Panc1 (cell line): Measurements from ENCODE around the gene ZSCAN22. TPM values are rescaled to one million over a fixed set of nuclear protein-coding genes. Genes with fewer than 3 reads are reported as not detected.

ENCODE experiments used
- ATAC-seq: fragments of 200-7000 bp; cut with Tn5 transposase; 2 replicates; pipeline ENCODE4 v1.9.1; 2020; ENCODE audit warnings: mild to moderate bottlenecking, moderate library complexity
- BruUV-seq: library from RNA; stranded (reverse); fragments of 400-500 nt; replicated peaks from 2 replicates; lab custom pipeline; 2021; lab: Mats Ljungman, UMichigan
- CTCF ChIA-PET: fragments of 300-600 bp; sonication (Branson Sonifier 250); formaldehyde crosslinking; loops from one replicate; lab custom pipeline; 2022; ENCODE audit warnings: antibody characterized with exemption; lab: Charles Lee
- POLR2A ChIA-PET: fragments of 300-600 bp; sonication (Branson Sonifier 250); formaldehyde crosslinking; loops from one replicate; lab custom pipeline; 2022; ENCODE audit warnings: antibody characterized with exemption; lab: Charles Lee
- DNase-seq: peaks from one replicate; pipeline ENCODE4 v3.0.0-alpha.2; 2010; ENCODE audit warnings: low read depth, low spot score
- H3K27ac ChIP-seq: 2 replicates; pipeline ENCODE4 v1.5.1; 2011; ENCODE audit warnings: mild to moderate bottlenecking, low read length, inconsistent platforms
- H3K27me3 ChIP-seq: fragments of 200-500 bp; sonication (Bioruptor generic); 2 replicates; pipeline ENCODE4 v1.6.0; 2014; ENCODE audit warnings: low read length, inconsistent platforms; ENCODE audit not compliant: control insufficient read depth, insufficient read depth
- H3K36me3 ChIP-seq: fragments of 200-500 bp; sonication (Bioruptor generic); 2 replicates; pipeline ENCODE4 v1.5.1; 2014; ENCODE audit warnings: inconsistent platforms, mild to moderate bottlenecking, low read length, moderate library complexity; ENCODE audit not compliant: control insufficient read depth, insufficient read depth
- H3K4me1 ChIP-seq: 2 replicates; pipeline ENCODE4 v1.5.1; 2011; ENCODE audit warnings: inconsistent platforms, mild to moderate bottlenecking, low read length, moderate library complexity; ENCODE audit not compliant: control insufficient read depth, insufficient read depth
- H3K4me3 ChIP-seq, 2 experiments: 2 replicates each; pipeline ENCODE4 v1.5.1; 2011 to 2012; ENCODE audit warnings: low read depth in 2 of 2, low read length in 2 of 2, mild to moderate bottlenecking in 2 of 2, inconsistent platforms in 1 of 2, moderate library complexity in 1 of 2
- H3K9me3 ChIP-seq: fragments of 200-500 bp; sonication (Bioruptor generic); 2 replicates; pipeline ENCODE4 v1.5.1; 2014; ENCODE audit warnings: low read depth, mild to moderate bottlenecking, inconsistent platforms, low read length, moderate library complexity; ENCODE audit not compliant: control insufficient read depth, insufficient read depth
- POLR2AphosphoS5 ChIP-seq: IDR thresholded peaks from 2 replicates; pipeline ENCODE4 v1.6.1; 2012; ENCODE audit warnings: mild to moderate bottlenecking, low read depth, low read length, moderate library complexity
- REST ChIP-seq, 2 experiments: IDR thresholded peaks; 2 replicates each; pipeline ENCODE4 v1.6.1; 2011 to 2012; ENCODE audit warnings: low read depth in 2 of 2, control low read depth in 1 of 2, low read length in 1 of 2, mild to moderate bottlenecking in 1 of 2, moderate library complexity in 1 of 2; ENCODE audit not compliant: insufficient read depth in 1 of 2
- SIN3A ChIP-seq: IDR thresholded peaks from 2 replicates; pipeline ENCODE4 v1.6.1; 2012; ENCODE audit warnings: low read depth, mild to moderate bottlenecking, low read length, moderate library complexity, borderline replicate concordance; ENCODE audit not compliant: insufficient read depth
- TCF7L2 ChIP-seq: IDR thresholded peaks from 2 replicates; pipeline ENCODE4 v1.6.1; 2011; ENCODE audit warnings: mild to moderate bottlenecking, low read depth, low read length, inconsistent platforms
- in situ Hi-C: cut with HindIII; loops from 2 replicates; pipeline ENCODE4 v1.10.0; 2016; ENCODE audit warnings: low sequenced_read_pairs, low pct_unique_long_range_greater_than_20kb
- intact Hi-C: fragments of 100-400 bp; cut with micrococcal nuclease; formaldehyde crosslinking; loops from one replicate; pipeline ENCODE4 v1.10.0; 2022; ENCODE audit not compliant: unreplicated experiment
- total RNA-seq: library from RNA; stranded (reverse); gene quantifications from one replicate; pipeline ENCODE4 v1.2.1, GENCODE V29; 2021; ENCODE audit not compliant: unreplicated experiment
- TF ChIP-seq, protein P1 (sequence below): fragments of 450-650 bp; IDR thresholded peaks from 2 replicates; pipeline ENCODE4 v1.5.1; 2017; ENCODE audit warnings: mild to moderate bottlenecking

Gene ZSCAN22
- total RNA-seq, 1 experiment from 2014 or later, result 6.6 TPM

- Histone ChIP-seq H3K4me1 (no peaks in the 10 kb centered on the region), H3K9me3 (no peaks in the 10 kb centered on the region), H3K27me3 (no peaks in the 10 kb centered on the region), H3K27ac (no peak overlapping the region), H3K4me3 (no peak overlapping the region), H3K36me3 (peaks cover 8% of the 10 kb centered on the region)
- peak; percentile 47; the same call in 1 of the 2 replicates for ATAC-seq
- CTCF ChIA-PET, result no interaction called here
- DNase-seq, result no peak
- POLR2A ChIA-PET, result no interaction called here
- peak; percentile 40; the same call in 1 of the 2 replicates for TF ChIP-seq SIN3A
- TF ChIP-seq REST (IDR thresholded peaks at IDR 0.05; ENCODE audit: insufficient read depth in 1 of 2, low read depth in 2 of 2, low read length in 1 of 2), result peak; percentile 95 to 99
- TF ChIP-seq, protein P1, sequence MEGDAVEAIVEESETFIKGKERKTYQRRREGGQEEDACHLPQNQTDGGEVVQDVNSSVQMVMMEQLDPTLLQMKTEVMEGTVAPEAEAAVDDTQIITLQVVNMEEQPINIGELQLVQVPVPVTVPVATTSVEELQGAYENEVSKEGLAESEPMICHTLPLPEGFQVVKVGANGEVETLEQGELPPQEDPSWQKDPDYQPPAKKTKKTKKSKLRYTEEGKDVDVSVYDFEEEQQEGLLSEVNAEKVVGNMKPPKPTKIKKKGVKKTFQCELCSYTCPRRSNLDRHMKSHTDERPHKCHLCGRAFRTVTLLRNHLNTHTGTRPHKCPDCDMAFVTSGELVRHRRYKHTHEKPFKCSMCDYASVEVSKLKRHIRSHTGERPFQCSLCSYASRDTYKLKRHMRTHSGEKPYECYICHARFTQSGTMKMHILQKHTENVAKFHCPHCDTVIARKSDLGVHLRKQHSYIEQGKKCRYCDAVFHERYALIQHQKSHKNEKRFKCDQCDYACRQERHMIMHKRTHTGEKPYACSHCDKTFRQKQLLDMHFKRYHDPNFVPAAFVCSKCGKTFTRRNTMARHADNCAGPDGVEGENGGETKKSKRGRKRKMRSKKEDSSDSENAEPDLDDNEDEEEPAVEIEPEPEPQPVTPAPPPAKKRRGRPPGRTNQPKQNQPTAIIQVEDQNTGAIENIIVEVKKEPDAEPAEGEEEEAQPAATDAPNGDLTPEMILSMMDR, result no peak
- no peak for TF ChIP-seq POLR2AphosphoS5
- no peak for TF ChIP-seq TCF7L2
- in situ Hi-C loops (no loop called here), intact Hi-C loops (no loop called here)
- BruUV-seq, result no TSS peak
Measured at GRCh38 chr19:58317476-58318072, 9.2 kb upstream of the ZSCAN22 start.

- BruUV-seq, result no TSS peak
- POLR2A ChIA-PET, result interaction anchor here (0.6 kb wide), 3 partner anchors 8 to 74 kb away, joined by 3 read pairs; no protein-coding TSS in a partner anchor
Measured at GRCh38 chr19:58318297-58318696, 8.5 kb upstream of the ZSCAN22 start.

More at GRCh38 chr19:58318297-58318696, 8.5 kb upstream of the ZSCAN22 start:
- intact Hi-C loops (no loop called here), in situ Hi-C loops (no loop called here)
- H3K27me3 ChIP-seq, result no peaks in the 10 kb centered on the region
- no peak overlapping the region for H3K27ac ChIP-seq
- DNase-seq (no peak), ATAC-seq (no peak)
- TF ChIP-seq POLR2AphosphoS5, result no peak
- TF ChIP-seq TCF7L2, result no peak
- no peak; a peak in 1 of 4 replicates for TF ChIP-seq REST (IDR thresholded peaks at IDR 0.05; ENCODE audit: insufficient read depth in 1 of 2, low read depth in 2 of 2, low read length in 1 of 2)
- TF ChIP-seq SIN3A, result no peak
- TF ChIP-seq, protein P1, result no peak
- no peak overlapping the region for H3K4me3 ChIP-seq
- H3K36me3 ChIP-seq, result 0 out of 2 replicates have a peak, but pooled peaks cover 3% of the 10 kb centered on the region
- no peaks in the 10 kb centered on the region for H3K9me3 ChIP-seq
- H3K4me1 ChIP-seq, result no peaks in the 10 kb centered on the region
- CTCF ChIA-PET, result no interaction called here
